OCI-LY1 (cell line): ENCODE data around the gene ZNF254.
"Not testable (repeated sequence)": the region's sequence is repeated elsewhere in the genome, so short reads cannot be mapped to it uniquely, and the experiment has no call there.

ENCODE experiments used
- H2AFZ ChIP-seq: fragments of 200-600 bp; sonication (generic), shearing (Covaris generic); 2 replicates; pipeline ENCODE4 v1.6.0; 2014; ENCODE audit warnings: antibody characterized with exemption, mild to moderate bottlenecking, low read length
- H3F3A ChIP-seq: fragments of 200-600 bp; sonication (generic), shearing (Covaris generic); 2 replicates; pipeline ENCODE4 v1.6.0; 2014; ENCODE audit warnings: mild to moderate bottlenecking, antibody characterized with exemption, low read length, moderate library complexity; ENCODE audit not compliant: insufficient read depth
- H3K27ac ChIP-seq: fragments of 200-600 bp; sonication (generic); 2 replicates; pipeline ENCODE4 v1.5.1; 2014; ENCODE audit warnings: low read length, mixed run types, mild to moderate bottlenecking, low read depth; ENCODE audit not compliant: poor library complexity, severe bottlenecking
- H3K27me3 ChIP-seq: fragments of 200-600 bp; sonication (generic); 2 replicates; pipeline ENCODE4 v1.6.0; 2014; ENCODE audit warnings: antibody characterized with exemption, mild to moderate bottlenecking, low read length, moderate library complexity; ENCODE audit not compliant: insufficient read depth
- H3K36me3 ChIP-seq: fragments of 200-600 bp; sonication (generic); 2 replicates; pipeline ENCODE4 v1.6.1; 2014; ENCODE audit warnings: mild to moderate bottlenecking, antibody characterized with exemption, low read length, moderate library complexity, mixed read lengths; ENCODE audit not compliant: insufficient read depth
- H3K4me1 ChIP-seq: fragments of 200-600 bp; sonication (generic); 2 replicates; pipeline ENCODE4 v1.5.1; 2014; ENCODE audit warnings: mild to moderate bottlenecking, low read length, moderate library complexity; ENCODE audit not compliant: insufficient read depth, severe bottlenecking
- H3K4me2 ChIP-seq: fragments of 200-600 bp; sonication (generic), shearing (Covaris generic); 2 replicates; pipeline ENCODE4 v1.6.1; 2014; ENCODE audit warnings: low read length
- H3K4me3 ChIP-seq: fragments of 200-600 bp; sonication (generic); 2 replicates; pipeline ENCODE4 v1.5.1; 2014; ENCODE audit warnings: low read length, low read depth, mild to moderate bottlenecking, mixed read lengths; ENCODE audit not compliant: poor library complexity, severe bottlenecking
- H3K79me2 ChIP-seq: fragments of 200-600 bp; shearing (Covaris generic); 2 replicates; pipeline ENCODE4 v1.6.1; 2016; ENCODE audit warnings: mixed run types, low read length, mixed read lengths; ENCODE audit not compliant: insufficient read depth
- H3K9ac ChIP-seq: fragments of 200-600 bp; sonication (generic), shearing (Covaris generic); 2 replicates; pipeline ENCODE4 v1.6.1; 2014; ENCODE audit warnings: mild to moderate bottlenecking, low read length, mixed read lengths
- H3K9me2 ChIP-seq: fragments of 200-600 bp; sonication (generic), shearing (Covaris generic); 2 replicates; pipeline ENCODE4 v1.6.1; 2014; ENCODE audit warnings: low read depth, mild to moderate bottlenecking, low read length, mixed read lengths
- H3K9me3 ChIP-seq: fragments of 200-600 bp; shearing (Covaris generic); 2 replicates; pipeline ENCODE4 v1.6.1; 2014; ENCODE audit warnings: low read length, mixed read lengths
- H4K20me1 ChIP-seq: fragments of 200-600 bp; sonication (generic), shearing (Covaris generic); 2 replicates; pipeline ENCODE4 v1.6.0; 2016; ENCODE audit warnings: mild to moderate bottlenecking, low read length; ENCODE audit not compliant: insufficient read depth
- EZH2 ChIP-seq: fragments of 200-600 bp; sonication (generic), shearing (Covaris generic); IDR thresholded peaks from 2 replicates; pipeline ENCODE4 v1.8.0; 2017; ENCODE audit warnings: borderline replicate concordance, mixed run types, mild to moderate bottlenecking, antibody characterized with exemption, low read length, moderate library complexity, mixed read lengths
- TF ChIP-seq, protein P1 (sequence below): fragments of 200-600 bp; sonication (generic), shearing (Covaris generic); IDR thresholded peaks from 2 replicates; pipeline ENCODE4 v1.5.1; 2017; ENCODE audit warnings: mild to moderate bottlenecking, antibody characterized with exemption, low read length, moderate library complexity, mixed read lengths

Gene ZNF254

DNA sequence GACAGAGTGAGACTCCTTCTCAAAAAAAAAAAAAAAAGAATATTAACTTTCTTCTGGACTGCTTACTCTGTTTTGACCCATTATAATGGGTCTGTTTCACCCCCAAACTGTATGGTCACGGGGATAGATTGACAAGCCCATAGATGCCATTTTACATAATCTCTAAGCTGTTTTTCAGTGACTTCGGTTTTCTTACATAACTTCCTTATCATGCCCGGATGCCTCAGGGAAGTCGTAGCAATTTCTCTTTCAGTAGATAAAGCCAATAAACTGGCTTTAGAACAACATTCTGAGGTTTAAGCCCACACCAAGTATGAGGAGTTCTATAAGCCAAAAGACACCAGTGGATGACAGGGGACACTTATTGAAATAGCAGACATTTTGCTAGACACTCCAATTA lies 5.9 kb upstream of the ZNF254 start:
- H3K4me3 ChIP-seq = no peak overlapping the region
- TF ChIP-seq, protein P1, sequence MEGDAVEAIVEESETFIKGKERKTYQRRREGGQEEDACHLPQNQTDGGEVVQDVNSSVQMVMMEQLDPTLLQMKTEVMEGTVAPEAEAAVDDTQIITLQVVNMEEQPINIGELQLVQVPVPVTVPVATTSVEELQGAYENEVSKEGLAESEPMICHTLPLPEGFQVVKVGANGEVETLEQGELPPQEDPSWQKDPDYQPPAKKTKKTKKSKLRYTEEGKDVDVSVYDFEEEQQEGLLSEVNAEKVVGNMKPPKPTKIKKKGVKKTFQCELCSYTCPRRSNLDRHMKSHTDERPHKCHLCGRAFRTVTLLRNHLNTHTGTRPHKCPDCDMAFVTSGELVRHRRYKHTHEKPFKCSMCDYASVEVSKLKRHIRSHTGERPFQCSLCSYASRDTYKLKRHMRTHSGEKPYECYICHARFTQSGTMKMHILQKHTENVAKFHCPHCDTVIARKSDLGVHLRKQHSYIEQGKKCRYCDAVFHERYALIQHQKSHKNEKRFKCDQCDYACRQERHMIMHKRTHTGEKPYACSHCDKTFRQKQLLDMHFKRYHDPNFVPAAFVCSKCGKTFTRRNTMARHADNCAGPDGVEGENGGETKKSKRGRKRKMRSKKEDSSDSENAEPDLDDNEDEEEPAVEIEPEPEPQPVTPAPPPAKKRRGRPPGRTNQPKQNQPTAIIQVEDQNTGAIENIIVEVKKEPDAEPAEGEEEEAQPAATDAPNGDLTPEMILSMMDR = no peak
- no peak for TF ChIP-seq EZH2
- no peaks in the 10 kb centered on the region for H3F3A ChIP-seq
- H3K79me2 ChIP-seq = no peaks in the 10 kb centered on the region
- H3K9me3 ChIP-seq = no peaks in the 10 kb centered on the region
- no peak overlapping the region for H3K27ac ChIP-seq
- H2AFZ ChIP-seq = no peak overlapping the region
- H3K27me3 ChIP-seq = no peaks in the 10 kb centered on the region
- no peak overlapping the region for H3K9ac ChIP-seq
- H4K20me1 ChIP-seq = no peaks in the 10 kb centered on the region
- no peaks in the 10 kb centered on the region for H3K9me2 ChIP-seq
- no peak overlapping the region for H3K4me2 ChIP-seq
- no peaks in the 10 kb centered on the region for H3K4me1 ChIP-seq
- H3K36me3 ChIP-seq = no peaks in the 10 kb centered on the region

DNA sequence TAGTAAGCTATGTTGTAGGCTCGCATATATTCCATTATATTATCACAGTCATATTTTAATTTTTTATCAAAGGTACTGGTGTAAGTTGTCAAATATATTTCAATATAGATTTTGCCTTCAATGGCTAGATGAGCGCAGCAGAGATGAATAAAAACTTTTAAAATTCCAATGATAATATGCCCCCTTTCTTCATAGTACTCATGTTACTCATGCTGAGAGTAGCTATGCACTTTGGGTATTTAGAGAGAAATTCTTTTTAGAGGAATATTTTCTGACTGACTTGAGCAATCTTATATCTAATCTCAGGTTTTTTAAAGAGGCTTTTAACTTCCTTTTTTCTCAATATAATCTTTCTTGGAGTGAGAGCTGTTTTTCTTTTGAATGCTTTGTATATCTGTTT lies 11.4 kb downstream of the ZNF254 start:
- no peaks in the 10 kb centered on the region for H3K27me3 ChIP-seq
- H3K79me2 ChIP-seq = peaks cover 59% of the 10 kb centered on the region
- no peak overlapping the region for H3K9ac ChIP-seq
- no peaks in the 10 kb centered on the region for H3K4me1 ChIP-seq
- no peak overlapping the region for H3K4me3 ChIP-seq
- H3K27ac ChIP-seq = no peak overlapping the region
- peaks cover 11% of the 10 kb centered on the region; the same call in 1 of the 2 replicates for H3K9me3 ChIP-seq
- H3K4me2 ChIP-seq = no peak overlapping the region
- H3K36me3 ChIP-seq = peaks cover 85% of the 10 kb centered on the region
- H3F3A ChIP-seq = no peaks in the 10 kb centered on the region
- no peak for TF ChIP-seq EZH2
- TF ChIP-seq, protein P1 = no peak
- no peaks in the 10 kb centered on the region for H4K20me1 ChIP-seq
- no peak overlapping the region for H2AFZ ChIP-seq
- no peaks in the 10 kb centered on the region for H3K9me2 ChIP-seq

DNA sequence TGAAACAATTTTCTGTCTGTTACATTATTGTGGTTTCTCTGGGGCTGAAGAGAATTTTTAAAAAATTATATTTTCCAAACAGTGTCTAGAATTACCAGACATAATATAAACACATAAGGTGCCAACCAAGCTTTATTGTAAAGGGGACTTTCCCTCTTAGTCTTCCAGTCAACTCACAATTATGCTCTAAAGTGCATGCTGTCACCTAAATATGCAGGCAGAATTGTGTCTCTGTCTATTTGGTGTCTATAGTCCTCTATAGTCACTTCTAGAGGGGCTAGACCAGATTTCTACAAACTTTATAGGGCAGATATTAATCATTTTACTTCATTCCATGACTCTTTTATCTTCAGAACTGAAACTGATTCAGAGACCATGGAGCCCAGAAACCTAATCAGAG lies 12.8 kb downstream of the ZNF254 start:
- Histone ChIP-seq H3K79me2 (peaks cover 44% of the 10 kb centered on the region), H4K20me1 (no peaks in the 10 kb centered on the region), H3K9me3 (peaks cover 9% of the 10 kb centered on the region; the same call in 1 of the 2 replicates), H3K27me3 (no peaks in the 10 kb centered on the region), H3K36me3 (peaks cover 85% of the 10 kb centered on the region), H3K4me3 (no peak overlapping the region), H3K9me2 (no peaks in the 10 kb centered on the region), H3K27ac (no peak overlapping the region), H2AFZ (no peak overlapping the region), H3F3A (no peaks in the 10 kb centered on the region), H3K9ac (no peak overlapping the region), H3K4me2 (no peak overlapping the region), H3K4me1 (no peaks in the 10 kb centered on the region)
- TF ChIP-seq, protein P1 = no peak
- TF ChIP-seq EZH2 = no peak

DNA sequence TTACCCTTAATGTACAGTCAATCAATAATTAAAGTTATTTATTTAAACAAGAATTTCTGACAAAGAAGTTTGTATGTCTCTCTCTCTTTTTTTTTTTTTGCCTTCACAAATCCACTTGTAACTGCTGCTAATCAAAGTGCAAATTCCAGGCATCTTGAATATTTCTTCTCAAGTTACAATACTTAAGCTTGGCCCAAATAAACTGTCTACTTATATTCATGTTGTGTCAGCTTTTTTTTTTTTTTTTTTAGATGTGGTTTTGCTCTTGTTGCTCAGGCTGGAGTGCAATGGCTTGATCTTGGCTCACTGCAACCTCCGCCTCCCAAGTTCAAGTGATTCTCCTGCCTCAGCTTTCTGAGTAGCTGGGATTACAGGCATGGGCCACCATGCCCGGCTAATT lies 13.6 kb downstream of the ZNF254 start:
- H3F3A ChIP-seq, H3K9me2 ChIP-seq, H3K27ac ChIP-seq, H3K9me3 ChIP-seq, H3K27me3 ChIP-seq, H4K20me1 ChIP-seq, H3K4me3 ChIP-seq, H3K4me1 ChIP-seq, H3K9ac ChIP-seq, H2AFZ ChIP-seq, H3K4me2 ChIP-seq: not testable (repeated sequence)
- peaks cover 84% of the 10 kb centered on the region for H3K36me3 ChIP-seq
- peaks cover 37% of the 10 kb centered on the region for H3K79me2 ChIP-seq
